ENCODE results near the gene GAMT. TPM values are rescaled to one million over a fixed set of nuclear protein-coding genes. Genes with fewer than 3 reads are reported as not detected.
A peak's percentile ranks its signal among the peaks of the same experiment; 100 is the strongest.

The GAMT gene
- polyA plus RNA-seq, 5 donors = 18.6 to 42.1 (median 22.2) TPM

GRCh38 chr19:1369214-1369805 lies 32.0 kb downstream of the GAMT start:
- DNase-seq = no peak

- no peak for DNase-seq
These were observed 34.2 kb downstream of the GAMT start for GRCh38 chr19:1366899-1367870.

- DNase-seq = no peak
These were observed 35.0 kb downstream of the GAMT start for GRCh38 chr19:1366296-1366695.

- no peak for DNase-seq
These were observed 35.7 kb downstream of the GAMT start for GRCh38 chr19:1365319-1366269.

GRCh38 chr19:1364070-1364704 lies 37.2 kb downstream of the GAMT start:
- no peak for DNase-seq

GRCh38 chr19:1363599-1363998 lies 37.7 kb downstream of the GAMT start:
- DNase-seq = no peak

- DNase-seq = no peak
These were observed 38.7 kb downstream of the GAMT start for GRCh38 chr19:1362387-1363257.

- no peak for DNase-seq
These were observed 39.5 kb downstream of the GAMT start for GRCh38 chr19:1361601-1362386.

- peak; percentile 60 to 69 for DNase-seq
These were observed 40.4 kb downstream of the GAMT start for GRCh38 chr19:1360818-1361461.

- DNase-seq = no peak
These were observed 41.1 kb downstream of the GAMT start for GRCh38 chr19:1360126-1360817.

- DNase-seq = no peak
These were observed 43.7 kb downstream of the GAMT start for GRCh38 chr19:1357531-1358109.

GRCh38 chr19:1356508-1356865 lies 44.9 kb downstream of the GAMT start:
- DNase-seq = no peak

- DNase-seq = peak; percentile 48 to 52
These were observed 45.5 kb downstream of the GAMT start for GRCh38 chr19:1355568-1356507.

- DNase-seq = no peak
These were observed 46.3 kb downstream of the GAMT start for GRCh38 chr19:1354970-1355567.

GRCh38 chr19:1353144-1353543 lies 48.2 kb downstream of the GAMT start:
- no peak for DNase-seq

GRCh38 chr19:1351381-1351851 lies 49.9 kb downstream of the GAMT start:
- DNase-seq = no peak
